Measurements from ENCODE around the gene MED19. TPM values are rescaled to one million over a fixed set of nuclear protein-coding genes. Genes with fewer than 3 reads are reported as not detected.

The MED19 gene
- total RNA-seq, 1 experiment from 2014 or later: 17.6 TPM

DNA sequence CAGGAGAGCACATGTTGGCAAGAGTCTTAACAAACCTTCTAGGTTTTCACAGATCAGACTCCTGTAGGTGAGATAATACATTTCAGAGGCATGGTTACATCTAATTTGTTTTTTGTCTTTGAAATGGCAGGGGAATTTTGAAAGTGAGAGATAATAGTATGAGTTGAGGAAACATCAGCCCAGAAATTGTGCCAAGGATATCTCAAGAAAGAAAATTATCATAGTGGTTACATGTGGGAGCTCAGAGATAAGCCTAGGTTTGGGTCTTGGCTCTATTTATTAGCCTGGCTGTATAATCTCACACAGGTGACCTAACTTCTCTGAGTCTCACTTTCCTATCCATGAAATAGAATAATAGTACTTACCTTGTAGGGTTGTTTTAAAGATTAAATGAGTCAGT is 39.2 kb upstream of the MED19 start:
- H3K23me2 ChIP-seq (ENCODE audit: insufficient read length, low read depth, low read length, poor library complexity, severe bottlenecking): no peaks in the 10 kb centered on the region
- no peaks in the 10 kb centered on the region for H3K79me1 ChIP-seq (ENCODE audit: insufficient read depth, low read depth, low read length, poor library complexity, severe bottlenecking)
- H2BK20ac ChIP-seq (ENCODE audit: low read depth, low read length, poor library complexity, severe bottlenecking): no peak overlapping the region
- 0 out of 7 replicates have a peak, but pooled peaks cover 0 to 4% (median 0%) of the 10 kb centered on the region in 3 experiments for H3K36me3 Mint-ChIP-seq (ENCODE audit: insufficient read depth in 1 of 3, low read depth in 3 of 3)
- H3K4ac ChIP-seq (ENCODE audit: low read depth, low read length): no peak overlapping the region
- H3K27me3 ChIP-seq (ENCODE audit: insufficient read depth, low read length): no peaks in the 10 kb centered on the region
- H2AK5ac ChIP-seq (ENCODE audit: insufficient read length, low read length): no peak overlapping the region
- no peak overlapping the region for H4K8ac ChIP-seq (replicated peaks; ENCODE audit: insufficient read length, low read depth, low read length)
- no peaks in the 10 kb centered on the region for H3K79me2 ChIP-seq (ENCODE audit: insufficient read depth, low read length)
- no peaks in the 10 kb centered on the region for H4K20me1 ChIP-seq (ENCODE audit: control insufficient read depth, insufficient read depth, insufficient read length)
- H3T11ph ChIP-seq (ENCODE audit: low read length): no peak overlapping the region
- no peak overlapping the region for H3K23ac ChIP-seq (ENCODE audit: insufficient read length, low read depth, low read length)
- H3K4me2 ChIP-seq (ENCODE audit: insufficient read depth, insufficient read length, low read length): no peak overlapping the region
- H4K91ac ChIP-seq (ENCODE audit: insufficient read length, low read depth, low read length): no peak overlapping the region
- no peak overlapping the region for H3K27ac Mint-ChIP-seq
- no peaks in the 10 kb centered on the region; the same call in 1 of the 2 replicates for H3K4me1 ChIP-seq (ENCODE audit: insufficient read depth, low read length)
- TF ChIP-seq, protein P1, sequence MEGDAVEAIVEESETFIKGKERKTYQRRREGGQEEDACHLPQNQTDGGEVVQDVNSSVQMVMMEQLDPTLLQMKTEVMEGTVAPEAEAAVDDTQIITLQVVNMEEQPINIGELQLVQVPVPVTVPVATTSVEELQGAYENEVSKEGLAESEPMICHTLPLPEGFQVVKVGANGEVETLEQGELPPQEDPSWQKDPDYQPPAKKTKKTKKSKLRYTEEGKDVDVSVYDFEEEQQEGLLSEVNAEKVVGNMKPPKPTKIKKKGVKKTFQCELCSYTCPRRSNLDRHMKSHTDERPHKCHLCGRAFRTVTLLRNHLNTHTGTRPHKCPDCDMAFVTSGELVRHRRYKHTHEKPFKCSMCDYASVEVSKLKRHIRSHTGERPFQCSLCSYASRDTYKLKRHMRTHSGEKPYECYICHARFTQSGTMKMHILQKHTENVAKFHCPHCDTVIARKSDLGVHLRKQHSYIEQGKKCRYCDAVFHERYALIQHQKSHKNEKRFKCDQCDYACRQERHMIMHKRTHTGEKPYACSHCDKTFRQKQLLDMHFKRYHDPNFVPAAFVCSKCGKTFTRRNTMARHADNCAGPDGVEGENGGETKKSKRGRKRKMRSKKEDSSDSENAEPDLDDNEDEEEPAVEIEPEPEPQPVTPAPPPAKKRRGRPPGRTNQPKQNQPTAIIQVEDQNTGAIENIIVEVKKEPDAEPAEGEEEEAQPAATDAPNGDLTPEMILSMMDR (conservative IDR thresholded peaks at IDR 0.05): no peak
- H2BK5ac ChIP-seq (ENCODE audit: insufficient read length, low read length): no peak overlapping the region
- peaks cover 5 to 7% of the 10 kb centered on the region in 2 experiments; a peak in 3 of 4 replicates for H3K4me1 Mint-ChIP-seq
- H2AFZ ChIP-seq (ENCODE audit: low read length): no peak overlapping the region
- DNase-seq: no peak
- no peak overlapping the region for H2BK12ac ChIP-seq (ENCODE audit: insufficient read length, low read depth, low read length)
- H3K14ac ChIP-seq (ENCODE audit: insufficient read depth, low read length): no peak overlapping the region
- H3K9me3 Mint-ChIP-seq: no peaks in the 10 kb centered on the region
- no peak overlapping the region for H3K18ac ChIP-seq (ENCODE audit: insufficient read length, low read depth, low read length)
- no peak overlapping the region for H4K5ac ChIP-seq (ENCODE audit: insufficient read length, low read depth, low read length)
- no peak overlapping the region for H3K27ac ChIP-seq (ENCODE audit: insufficient read length, low read depth, low read length)
- no peak overlapping the region for H3K4me3 Mint-ChIP-seq
- no peak overlapping the region for H2BK15ac ChIP-seq (ENCODE audit: low read depth, low read length)
- no peak overlapping the region for H3K9ac ChIP-seq (ENCODE audit: extremely low read depth, insufficient read length, low read length)
- H3K56ac ChIP-seq (ENCODE audit: insufficient read length, low read depth, low read length): no peak overlapping the region
- H3K9me3 ChIP-seq (ENCODE audit: control insufficient read depth, low read depth, low read length): no peaks in the 10 kb centered on the region
- no peak overlapping the region for H2BK120ac ChIP-seq (ENCODE audit: low read depth, low read length, poor library complexity, severe bottlenecking)
- H3K27me3 Mint-ChIP-seq (ENCODE audit: low read depth): no peaks in the 10 kb centered on the region; the same call in 1 of the 2 replicates
